Natural killer cell (primary cell): Measurements from ENCODE around the gene SULT1E1. TPM values are rescaled to one million over a fixed set of nuclear protein-coding genes. Genes with fewer than 3 reads are reported as not detected.

ENCODE experiments used
- ATAC-seq, 3 donors: fragments of 150-1000 bp in 2 of 3; fragments of 200-7000 bp in 1 of 3; cut with Tn5 transposase; 1 replicate in 1 of 3; 2 replicates in 2 of 3; pipeline ENCODE4 v1.10.0; 2021; ENCODE audit warnings: mild to moderate bottlenecking in 2 of 3, moderate library complexity in 2 of 3
- DNase-seq, 2 donors: peaks; one replicate each; pipeline versions ENCODE4 v3.0.0 to v3.0.0-alpha.2; 2013 to 2021; ENCODE audit warnings: mixed read lengths in 1 of 2
- H3K27ac ChIP-seq: one replicate; pipeline ENCODE4 v1.5.1; 2013; ENCODE audit warnings: mild to moderate bottlenecking, low read length
- H3K27me3 ChIP-seq: one replicate; pipeline ENCODE4 v1.6.1; 2013; ENCODE audit warnings: low read length; ENCODE audit not compliant: control insufficient read depth, insufficient read depth
- H3K36me3 ChIP-seq: one replicate; pipeline ENCODE4 v1.6.1; 2013; ENCODE audit warnings: low read length; ENCODE audit not compliant: control insufficient read depth, insufficient read depth
- H3K4me1 ChIP-seq: one replicate; pipeline ENCODE4 v1.6.1; 2013; ENCODE audit warnings: low read length; ENCODE audit not compliant: control insufficient read depth, insufficient read depth
- H3K4me3 ChIP-seq: one replicate; pipeline ENCODE4 v1.5.1; 2013; ENCODE audit warnings: low read length
- H3K9me3 ChIP-seq: one replicate; pipeline ENCODE4 v1.6.1; 2013; ENCODE audit warnings: low read length; ENCODE audit not compliant: control insufficient read depth, insufficient read depth
- H3K27ac Mint-ChIP-seq, 2 donors: one replicate each; pipeline ENCODE4 v1.8.0; 2022; ENCODE audit warnings: mild to moderate bottlenecking in 2 of 2, mixed read lengths in 2 of 2, moderate library complexity in 1 of 2
- H3K27me3 Mint-ChIP-seq, 2 donors: one replicate each; pipeline ENCODE4 v1.8.0; 2022; ENCODE audit warnings: low read depth in 2 of 2, mixed read lengths in 2 of 2
- H3K36me3 Mint-ChIP-seq: one replicate; pipeline ENCODE4 v1.8.0; 2022; ENCODE audit warnings: mixed read lengths
- H3K4me1 Mint-ChIP-seq, 2 donors: one replicate each; pipeline ENCODE4 v1.8.0; 2022; ENCODE audit warnings: mixed read lengths in 2 of 2
- H3K4me3 Mint-ChIP-seq: one replicate; pipeline ENCODE4 v1.8.0; 2022; ENCODE audit warnings: mild to moderate bottlenecking, moderate library complexity, mixed read lengths
- H3K9me3 Mint-ChIP-seq, 2 donors: one replicate each; pipeline ENCODE4 v1.8.0; 2022; ENCODE audit warnings: mixed read lengths in 2 of 2
- WGBS: methylation state at CpG from one replicate; pipeline ENCODE4 v1.1.7; 2013; ENCODE audit warnings: missing lambda C conversion rate; ENCODE audit not compliant: insufficient coverage; 5-methylcytosine and 5-hydroxymethylcytosine counted together
- intact Hi-C: fragments of 100-400 bp; cut with micrococcal nuclease; formaldehyde crosslinking; loops from one replicate; pipeline ENCODE4 v1.14.2; 2022
- total RNA-seq, 4 donors: library from RNA; stranded (reverse); fragments of 120-200 nt in 1 of 4; gene quantifications; one replicate each; pipeline versions ENCODE4 v1.2.3 to v1.2.4, GENCODE V29; 2013 to 2022
- TF ChIP-seq, protein P1 (sequence below): fragments of 200-600 bp; IDR thresholded peaks from one replicate; pipeline ENCODE4 v1.8.0; 2022; ENCODE audit warnings: antibody characterized with exemption

Gene SULT1E1
- not detected for total RNA-seq
- total RNA-seq (2013): not detected

DNA sequence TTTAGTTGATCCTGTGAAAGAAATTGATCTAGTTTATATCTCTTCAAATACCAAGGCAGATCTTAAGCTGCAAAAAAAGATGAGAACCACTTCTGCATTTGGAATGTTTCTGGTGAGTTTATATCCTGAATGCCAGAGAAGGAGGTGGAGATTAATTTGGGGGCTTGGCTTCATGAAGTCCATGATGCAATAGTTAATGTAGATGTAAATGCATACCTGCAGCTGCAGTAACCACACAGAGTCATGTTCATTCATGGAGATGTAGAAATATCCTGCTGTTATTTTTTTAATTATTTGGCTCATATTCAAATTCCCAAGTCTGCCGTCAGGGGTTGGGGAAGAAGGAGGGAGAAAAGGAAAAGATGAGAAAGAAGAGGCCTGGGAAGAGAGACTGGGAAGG is at the start of gene SULT1E1:
Gene SULT1E1 (minus strand): TSS at position 94 of the 400 bp plus-strand sequence. CDS start 2,501 bp downstream, outside the sequence.
- no peak within 1 kb of the TSS for H3K4me3 Mint-ChIP-seq
- H3K27ac Mint-ChIP-seq: no peak within 1 kb of the TSS
- H3K27me3 ChIP-seq: no peaks in the 10 kb centered on the region
- intact Hi-C loops: no loop called here
- ATAC-seq (no peak), DNase-seq (no peak)
- TF ChIP-seq, protein P1, sequence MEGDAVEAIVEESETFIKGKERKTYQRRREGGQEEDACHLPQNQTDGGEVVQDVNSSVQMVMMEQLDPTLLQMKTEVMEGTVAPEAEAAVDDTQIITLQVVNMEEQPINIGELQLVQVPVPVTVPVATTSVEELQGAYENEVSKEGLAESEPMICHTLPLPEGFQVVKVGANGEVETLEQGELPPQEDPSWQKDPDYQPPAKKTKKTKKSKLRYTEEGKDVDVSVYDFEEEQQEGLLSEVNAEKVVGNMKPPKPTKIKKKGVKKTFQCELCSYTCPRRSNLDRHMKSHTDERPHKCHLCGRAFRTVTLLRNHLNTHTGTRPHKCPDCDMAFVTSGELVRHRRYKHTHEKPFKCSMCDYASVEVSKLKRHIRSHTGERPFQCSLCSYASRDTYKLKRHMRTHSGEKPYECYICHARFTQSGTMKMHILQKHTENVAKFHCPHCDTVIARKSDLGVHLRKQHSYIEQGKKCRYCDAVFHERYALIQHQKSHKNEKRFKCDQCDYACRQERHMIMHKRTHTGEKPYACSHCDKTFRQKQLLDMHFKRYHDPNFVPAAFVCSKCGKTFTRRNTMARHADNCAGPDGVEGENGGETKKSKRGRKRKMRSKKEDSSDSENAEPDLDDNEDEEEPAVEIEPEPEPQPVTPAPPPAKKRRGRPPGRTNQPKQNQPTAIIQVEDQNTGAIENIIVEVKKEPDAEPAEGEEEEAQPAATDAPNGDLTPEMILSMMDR: no peak
- no peaks in the 10 kb centered on the region for H3K36me3 Mint-ChIP-seq
- no peaks in the 10 kb centered on the region for H3K4me1 ChIP-seq
- no peaks in the 10 kb centered on the region for H3K4me1 Mint-ChIP-seq
- H3K36me3 ChIP-seq: no peaks in the 10 kb centered on the region
- no peak within 1 kb of the TSS for H3K27ac ChIP-seq
- WGBS: no CpG with 5 or more reads among the region's 1 CpG
- H3K27me3 Mint-ChIP-seq: no peaks in the 10 kb centered on the region
- no peak within 1 kb of the TSS for H3K4me3 ChIP-seq
- H3K9me3 ChIP-seq: no peaks in the 10 kb centered on the region
- no peaks in the 10 kb centered on the region for H3K9me3 Mint-ChIP-seq

DNA sequence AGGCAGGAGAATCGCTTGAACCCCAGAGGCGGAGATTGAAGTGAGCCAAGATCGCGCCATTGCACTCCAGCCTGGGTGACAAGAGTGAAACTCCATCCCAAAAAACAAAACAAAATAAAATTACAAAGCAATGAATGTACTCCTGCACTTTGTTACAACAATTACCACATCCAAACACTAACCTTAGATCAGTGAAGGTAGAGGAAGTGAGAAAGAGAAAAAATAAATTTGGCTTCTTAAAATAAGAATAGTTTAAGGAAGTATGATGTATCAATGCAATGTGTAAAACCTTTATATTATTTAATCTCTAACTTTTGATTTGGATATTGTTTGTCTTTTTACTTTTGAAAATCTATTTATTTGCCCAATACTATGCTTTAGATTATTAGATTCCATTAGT is 49.2 kb upstream of the SULT1E1 start:
- Histone ChIP-seq H3K9me3 (no peaks in the 10 kb centered on the region), H3K4me3 (no peak overlapping the region), H3K36me3 (no peaks in the 10 kb centered on the region), H3K27ac (no peak overlapping the region), H3K27me3 (no peaks in the 10 kb centered on the region), H3K4me1 (no peaks in the 10 kb centered on the region)
- intact Hi-C loops: no loop called here
- no peak for DNase-seq
- Mint-ChIP-seq H3K36me3 (no peaks in the 10 kb centered on the region), H3K9me3 (no peaks in the 10 kb centered on the region), H3K4me1 (no peaks in the 10 kb centered on the region), H3K4me3 (no peak overlapping the region), H3K27ac (no peak overlapping the region), H3K27me3 (peaks cover 2 to 14% of the 10 kb centered on the region in 2 donors)
- 93% methylated on average over 4 of the region's 4 CpGs for WGBS
- no peak for ATAC-seq
- TF ChIP-seq, protein P1: no peak

GRCh38 chr4:69907151-69907550 is 47.2 kb upstream of the SULT1E1 start:
- H3K36me3 ChIP-seq: no peaks in the 10 kb centered on the region
- DNase-seq: no peak
- TF ChIP-seq, protein P1: no peak
- Mint-ChIP-seq H3K4me1 (no peaks in the 10 kb centered on the region), H3K36me3 (no peaks in the 10 kb centered on the region), H3K9me3 (no peaks in the 10 kb centered on the region), H3K4me3 (no peak overlapping the region), H3K27ac (no peak overlapping the region), H3K27me3 (peaks cover 12 to 26% of the 10 kb centered on the region in 2 donors)
- H3K9me3 ChIP-seq: no peaks in the 10 kb centered on the region
- intact Hi-C loops: no loop called here
- no peak for ATAC-seq
- no peaks in the 10 kb centered on the region for H3K27me3 ChIP-seq
- WGBS: 56% methylated on average over 1 of the region's 1 CpG
- no peaks in the 10 kb centered on the region for H3K4me1 ChIP-seq
- no peak overlapping the region for H3K4me3 ChIP-seq
- no peak overlapping the region for H3K27ac ChIP-seq

GRCh38 chr4:69896530-69897116 is 36.7 kb upstream of the SULT1E1 start:
- Mint-ChIP-seq H3K4me3 (no peak overlapping the region), H3K36me3 (no peaks in the 10 kb centered on the region), H3K9me3 (no peaks in the 10 kb centered on the region), H3K27me3 (peaks cover 7 to 27% of the 10 kb centered on the region in 2 donors), H3K4me1 (no peaks in the 10 kb centered on the region), H3K27ac (no peak overlapping the region)
- DNase-seq: no peak
- TF ChIP-seq, protein P1: no peak
- no peak for ATAC-seq
- no peaks in the 10 kb centered on the region for H3K4me1 ChIP-seq
- intact Hi-C loops: no loop called here
- H3K36me3 ChIP-seq: no peaks in the 10 kb centered on the region
- no peaks in the 10 kb centered on the region for H3K27me3 ChIP-seq
- no peak overlapping the region for H3K4me3 ChIP-seq
- no peaks in the 10 kb centered on the region for H3K9me3 ChIP-seq
- no peak overlapping the region for H3K27ac ChIP-seq
